Tibial nerve (tissue), 4 donors: ENCODE measurements around the gene GRB10.

ENCODE experiments used
- CTCF ChIP-seq, 5 experiments: fragments of 200-600 bp in 3 of 5; fragments of 450-650 bp in 2 of 5; sonication (generic) in 3 of 5; IDR thresholded peaks; one replicate each; pipeline ENCODE4 v1.5.1; 2016 to 2019; ENCODE audit warnings: antibody characterized with exemption in 5 of 5, mild to moderate bottlenecking in 3 of 5, moderate library complexity in 2 of 5
- EP300 ChIP-seq, 2 donors: sonication (generic); formaldehyde crosslinking; IDR thresholded peaks; one replicate each; pipeline ENCODE4 v1.6.1; 2017; ENCODE audit warnings: antibody characterized with exemption in 2 of 2, mild to moderate bottlenecking in 1 of 2
- POLR2A ChIP-seq, 2 donors: fragments of 450-650 bp; IDR thresholded peaks; one replicate each; pipeline ENCODE4 v1.6.1; 2017; ENCODE audit warnings: antibody characterized with exemption in 2 of 2, mild to moderate bottlenecking in 2 of 2, moderate library complexity in 2 of 2

- no peak for TF ChIP-seq POLR2A (IDR thresholded peaks at IDR 0.05)
- no peak for TF ChIP-seq CTCF (IDR thresholded peaks at IDR 0.05)
- TF ChIP-seq EP300 (IDR thresholded peaks at IDR 0.05) = no peak
These were observed 222.8 kb downstream of the GRB10 start for GRCh38 chr7:50559881-50560280.
